ENCODE results near the gene REC8. TPM values are rescaled to one million over a fixed set of nuclear protein-coding genes. Genes with fewer than 3 reads are reported as not detected.

The REC8 gene
- total RNA-seq, 1 donor from 2014 or later, result 35.3 TPM

- Mint-ChIP-seq H3K9me3 (no peaks in the 10 kb centered on the region), H3K4me1 (peaks cover 36% of the 10 kb centered on the region), H3K27ac (no peak overlapping the region), H3K27me3 (no peaks in the 10 kb centered on the region), H3K4me3 (no peak overlapping the region), H3K36me3 (ENCODE audit: low read depth) (peaks cover 27% of the 10 kb centered on the region)
- ChIA-PET CTCF (interaction anchor here (1.1 to 1.5 kb wide), 3 partner anchors 9 to 20 kb away, joined by 3 to 5 read pairs (median 5); no protein-coding TSS in a partner anchor), POLR2A (interaction anchor here (0.5 to 9.4 kb wide), 9 partner anchors 13 to 1123 kb away, joined by 3 to 239 read pairs (median 4); partner anchors contain the start of genes DCAF11, IRF9, NRL and PSME2)
- ATAC-seq (ENCODE audit: low read depth) (no peak), DNase-seq (no peak)
- intact Hi-C loops (cut with micrococcal nuclease), result no loop called here
- TF ChIP-seq CTCF (IDR thresholded peaks at IDR 0.05), result no peak
These were observed 38.1 kb upstream of the REC8 start for GRCh38 chr14:24133735-24134134.

- peak overlapping the region; percentile 91 for H3K4me3 Mint-ChIP-seq
- peak overlapping the region; percentile 90 for H3K27ac Mint-ChIP-seq
- no peak for TF ChIP-seq CTCF (IDR thresholded peaks at IDR 0.05)
- H3K4me1 Mint-ChIP-seq, result peaks cover 52% of the 10 kb centered on the region
- DNase-seq, result no peak
- POLR2A ChIA-PET, result interaction anchor here (0.6 to 9.4 kb wide), 28 partner anchors 9 to 1263 kb away, joined by 3 to 239 read pairs (median 8); partner anchors contain the start of genes CHMP4A, DCAF11, IPO4 and IRF9
- no peak for ATAC-seq (ENCODE audit: low read depth)
- CTCF ChIA-PET, result interaction anchor here (1.0 to 2.7 kb wide), 8 partner anchors 11 to 27 kb away, joined by 3 to 13 read pairs (median 5); partner anchors contain the start of genes DCAF11, IRF9, NRL and PSME2
- intact Hi-C loops (cut with micrococcal nuclease), result loop anchor here (1.0 kb wide), 1 partner anchor 12 kb away; no protein-coding TSS in a partner anchor
- no peaks in the 10 kb centered on the region for H3K27me3 Mint-ChIP-seq
- no peaks in the 10 kb centered on the region for H3K9me3 Mint-ChIP-seq
- peaks cover 39% of the 10 kb centered on the region for H3K36me3 Mint-ChIP-seq (ENCODE audit: low read depth)
These were observed 36.4 kb upstream of the REC8 start for GRCh38 chr14:24135584-24135833.

- H3K27me3 Mint-ChIP-seq, result no peaks in the 10 kb centered on the region
- peaks cover 57% of the 10 kb centered on the region for H3K4me1 Mint-ChIP-seq
- DNase-seq (peak; percentile 94), ATAC-seq (ENCODE audit: low read depth) (peak; percentile 97)
- peak within 1 kb of the TSS; percentile 91 for H3K4me3 Mint-ChIP-seq
- no peaks in the 10 kb centered on the region for H3K9me3 Mint-ChIP-seq
- H3K27ac Mint-ChIP-seq, result peak within 1 kb of the TSS; percentile 90
- intact Hi-C loops (cut with micrococcal nuclease), result loop anchor here (1.0 kb wide), 7 partner anchors 10 to 295 kb away; partner anchors contain the start of genes DCAF11, IRF9, NRL and PCK2
- TF ChIP-seq CTCF (IDR thresholded peaks at IDR 0.05), result no peak
- ChIA-PET CTCF (interaction anchor here (1.0 to 2.7 kb wide), 8 partner anchors 10 to 27 kb away, joined by 3 to 13 read pairs (median 5); partner anchors contain the start of genes DCAF11, IRF9, NRL and PSME2), POLR2A (interaction anchor here (0.6 to 9.4 kb wide), 36 partner anchors 9 to 1264 kb away, joined by 3 to 239 read pairs (median 5); partner anchors contain the start of genes CHMP4A, DCAF11, IPO4 and IRF9)
- H3K36me3 Mint-ChIP-seq (ENCODE audit: low read depth), result peaks cover 36% of the 10 kb centered on the region
These were observed 35.8 kb upstream of the REC8 start, which contains the start of gene PSME1 for GRCh38 chr14:24135834-24136683. TSS of gene PSME1 (plus strand) at chr14:24136194. CDS start at chr14:24136263, 69 bp downstream.

GRCh38 chr14:24136684-24137528 lies 35.0 kb upstream of the REC8 start:
- Mint-ChIP-seq H3K4me3 (peak overlapping the region; percentile 91), H3K9me3 (no peaks in the 10 kb centered on the region), H3K4me1 (peaks cover 61% of the 10 kb centered on the region), H3K27ac (peak overlapping the region; percentile 90), H3K36me3 (ENCODE audit: low read depth) (peaks cover 43% of the 10 kb centered on the region), H3K27me3 (no peaks in the 10 kb centered on the region)
- ChIA-PET CTCF (interaction anchor here (0.6 to 2.7 kb wide), 7 partner anchors 9 to 28 kb away, joined by 3 to 13 read pairs (median 5); partner anchors contain the start of genes DCAF11, NRL, PSME2 and RNF31), POLR2A (interaction anchor here (0.6 to 9.4 kb wide), 24 partner anchors 10 to 834 kb away, joined by 3 to 239 read pairs (median 6); partner anchors contain the start of genes CHMP4A, DCAF11, IPO4 and IRF9)
- intact Hi-C loops (cut with micrococcal nuclease), result loop anchor here (1.0 kb wide), 6 partner anchors 9 to 294 kb away; partner anchors contain the start of genes DCAF11, IRF9, NRL and PCK2
- ATAC-seq (ENCODE audit: low read depth), result no peak
- DNase-seq, result no peak
- no peak for TF ChIP-seq CTCF (IDR thresholded peaks at IDR 0.05)

All from activated B cell treated with CpG ODN at 0.5 μM for 24 hours (primary cell).